Measurements from ENCODE around the gene PIP5K1B.

- no peak for TF ChIP-seq POLR2AphosphoS5 (IDR thresholded peaks at IDR 0.05; ENCODE audit: borderline replicate concordance, low read depth, low read length)
- TF ChIP-seq EZH2 (IDR thresholded peaks at IDR 0.05), result no peak
- no peak for TF ChIP-seq FOXP2 (optimal IDR thresholded peaks at IDR 0.05; ENCODE audit: control extremely low read depth, extremely low read length, insufficient read depth)
Observed at GRCh38 chr9:68919661-68920060, 214.6 kb downstream of the PIP5K1B start.
